HS-5 (cell line): ENCODE data around the gene LAX1.

Source experiments
- DNase-seq: peaks from one replicate; pipeline ENCODE4 v3.0.0-alpha.2; 2012; ENCODE audit warnings: low read depth

LAX1 gene

DNA sequence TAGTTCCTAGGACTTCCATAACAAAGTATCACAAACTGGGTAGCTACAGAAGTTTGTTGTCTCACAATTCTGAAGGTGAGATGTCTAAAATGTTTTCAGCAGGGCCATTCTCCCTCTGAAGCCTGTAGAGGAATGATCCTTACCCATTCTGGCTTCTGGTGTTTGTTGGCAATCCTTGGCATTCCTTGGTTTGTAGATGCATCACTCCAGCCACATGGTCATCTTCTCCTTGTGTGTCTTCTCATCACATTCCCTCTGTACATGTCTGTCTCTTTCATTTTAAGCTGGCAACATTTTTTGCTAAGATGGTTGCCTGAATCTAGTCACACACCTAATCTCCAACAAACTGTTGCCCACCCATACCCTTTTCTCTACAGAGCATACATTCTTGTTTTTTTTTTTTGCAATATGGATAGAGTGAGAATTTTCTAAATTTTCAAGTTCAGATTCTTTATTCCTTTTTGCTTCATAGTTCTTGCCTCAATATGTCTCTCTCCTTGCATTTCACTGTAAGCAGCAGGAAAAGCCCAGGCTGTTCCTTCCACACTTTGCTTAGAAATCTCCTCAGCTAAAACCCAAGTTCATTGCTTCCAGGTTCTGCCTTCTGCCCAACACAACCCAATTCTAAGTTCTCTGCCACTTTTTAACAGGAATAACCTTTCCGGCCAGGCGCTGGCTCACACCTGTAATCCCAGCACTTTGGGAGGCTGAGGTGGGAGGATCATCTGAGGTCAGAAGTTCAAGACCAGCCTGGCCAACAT lies 48.8 kb downstream of the LAX1 start:
- no peak for DNase-seq

- no peak for DNase-seq
Measured at GRCh38 chr1:203818399-203818798, 53.4 kb downstream of the LAX1 start.

DNA sequence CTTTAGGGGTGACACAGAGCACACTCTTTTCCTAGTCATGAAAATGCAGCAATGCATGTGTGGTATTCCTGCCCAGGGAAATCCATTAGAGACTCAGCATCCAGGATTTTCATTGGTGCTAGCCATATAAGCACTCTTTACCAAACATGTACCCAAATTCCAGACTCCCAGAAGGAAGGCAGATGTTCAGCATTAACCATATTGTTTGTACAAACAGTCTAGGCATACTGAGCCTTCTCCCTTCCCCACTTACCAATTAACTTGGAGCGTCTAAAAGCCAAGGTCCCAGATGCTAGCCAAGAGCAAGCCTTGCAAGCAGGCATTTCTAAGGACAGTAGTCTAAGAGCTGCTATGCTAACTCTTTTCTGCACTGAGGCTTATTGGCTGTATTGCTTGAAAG lies 58.3 kb downstream of the LAX1 start:
- DNase-seq = no peak
